ENCODE measurements around the gene PID1. TPM values are rescaled to one million over a fixed set of nuclear protein-coding genes. Genes with fewer than 3 reads are reported as not detected.

The PID1 gene
- total and polyA plus RNA-seq, 5 experiments from 2014 or later: 0.18 TPM; not detected in 4

GRCh38 chr2:229109195-229109594, 161.9 kb downstream of the PID1 start:
- POLR2A ChIA-PET: no interaction called here
- Mint-ChIP-seq H3K36me3 (no peaks in the 10 kb centered on the region), H3K27ac (no peak overlapping the region), H3K27me3 (no peaks in the 10 kb centered on the region), H3K4me1 (no peaks in the 10 kb centered on the region), H3K4me3 (no peak overlapping the region), H3K9me3 (peaks cover 0 to 17% (median 0%) of the 10 kb centered on the region in 9 donors)
- no peak for ATAC-seq
- DNase-seq: no peak

GRCh38 chr2:229107601-229108000, 163.5 kb downstream of the PID1 start:
- ATAC-seq: no peak
- Mint-ChIP-seq H3K36me3 (no peaks in the 10 kb centered on the region), H3K27ac (no peak overlapping the region), H3K4me3 (no peak overlapping the region), H3K4me1 (no peaks in the 10 kb centered on the region), H3K27me3 (peaks cover 0 to 2% (median 0%) of the 10 kb centered on the region in 5 donors), H3K9me3 (peaks cover 0 to 12% (median 4%) of the 10 kb centered on the region in 9 donors)
- POLR2A ChIA-PET: no interaction called here
- DNase-seq: no peak

- Mint-ChIP-seq H3K4me1 (no peaks in the 10 kb centered on the region), H3K27ac (no peak overlapping the region), H3K27me3 (peaks cover 0 to 2% (median 0%) of the 10 kb centered on the region in 5 donors), H3K9me3 (peaks cover 0 to 12% (median 3%) of the 10 kb centered on the region in 9 donors), H3K4me3 (no peak overlapping the region), H3K36me3 (no peaks in the 10 kb centered on the region)
- no peak for DNase-seq
- POLR2A ChIA-PET: no interaction called here
- no peak for ATAC-seq
These were observed 166.1 kb downstream of the PID1 start for GRCh38 chr2:229104974-229105387.

GRCh38 chr2:229104025-229104424, 167.1 kb downstream of the PID1 start:
- no peak overlapping the region for H3K27ac Mint-ChIP-seq
- POLR2A ChIA-PET: no interaction called here
- H3K9me3 Mint-ChIP-seq: peaks cover 0 to 12% (median 3%) of the 10 kb centered on the region in 9 donors
- no peak overlapping the region for H3K4me3 Mint-ChIP-seq
- ATAC-seq (no peak), DNase-seq (no peak)
- H3K27me3 Mint-ChIP-seq: peaks cover 0 to 2% (median 0%) of the 10 kb centered on the region in 5 donors
- H3K36me3 Mint-ChIP-seq: no peaks in the 10 kb centered on the region
- no peaks in the 10 kb centered on the region for H3K4me1 Mint-ChIP-seq

- POLR2A ChIA-PET: no interaction called here
These were observed 169.8 kb downstream of the PID1 start for GRCh38 chr2:229101314-229101713.

GRCh38 chr2:229099231-229099630, 171.9 kb downstream of the PID1 start:
- peaks cover 0 to 8% (median 3%) of the 10 kb centered on the region in 9 donors for H3K9me3 Mint-ChIP-seq
- H3K27me3 Mint-ChIP-seq: peaks cover 0 to 6% (median 0%) of the 10 kb centered on the region in 5 donors
- no peaks in the 10 kb centered on the region for H3K4me1 Mint-ChIP-seq

More at GRCh38 chr2:229101314-229101713, 169.8 kb downstream of the PID1 start:
- H3K27ac Mint-ChIP-seq: no peak overlapping the region
- no peaks in the 10 kb centered on the region for H3K36me3 Mint-ChIP-seq
- H3K4me1 Mint-ChIP-seq: no peaks in the 10 kb centered on the region
- no peak overlapping the region for H3K4me3 Mint-ChIP-seq
- DNase-seq (no peak), ATAC-seq (no peak)
- H3K27me3 Mint-ChIP-seq: peaks cover 0 to 2% (median 0%) of the 10 kb centered on the region in 5 donors
- peaks cover 0 to 6% (median 3%) of the 10 kb centered on the region in 9 donors for H3K9me3 Mint-ChIP-seq

GRCh38 chr2:229098801-229099200, 172.3 kb downstream of the PID1 start:
- DNase-seq (no peak), ATAC-seq (no peak)
- Mint-ChIP-seq H3K36me3 (no peaks in the 10 kb centered on the region), H3K27ac (no peak overlapping the region), H3K27me3 (peaks cover 0 to 6% (median 0%) of the 10 kb centered on the region in 5 donors), H3K4me1 (no peaks in the 10 kb centered on the region), H3K4me3 (no peak overlapping the region), H3K9me3 (peaks cover 0 to 9% (median 4%) of the 10 kb centered on the region in 9 donors)
- POLR2A ChIA-PET: no interaction called here

More at GRCh38 chr2:229099231-229099630, 171.9 kb downstream of the PID1 start:
- H3K36me3 Mint-ChIP-seq: no peaks in the 10 kb centered on the region
- POLR2A ChIA-PET: no interaction called here
- no peak for ATAC-seq
- DNase-seq: no peak
- H3K27ac Mint-ChIP-seq: no peak overlapping the region
- no peak overlapping the region for H3K4me3 Mint-ChIP-seq

- Mint-ChIP-seq H3K36me3 (no peaks in the 10 kb centered on the region), H3K27ac (no peak overlapping the region), H3K27me3 (peaks cover 0 to 4% (median 0%) of the 10 kb centered on the region in 5 donors), H3K4me3 (no peak overlapping the region), H3K9me3 (peaks cover 0 to 13% (median 5%) of the 10 kb centered on the region in 9 donors), H3K4me1 (no peaks in the 10 kb centered on the region)
- DNase-seq (no peak), ATAC-seq (no peak)
- POLR2A ChIA-PET: no interaction called here
These were observed 174.5 kb downstream of the PID1 start for GRCh38 chr2:229096409-229097066.

- ATAC-seq: no peak
- H3K4me1 Mint-ChIP-seq: no peaks in the 10 kb centered on the region
- no peak overlapping the region for H3K27ac Mint-ChIP-seq
These were observed 175.6 kb downstream of the PID1 start for GRCh38 chr2:229095472-229095871.

GRCh38 chr2:229090225-229090624, 180.9 kb downstream of the PID1 start:
- H3K4me1 Mint-ChIP-seq: no peaks in the 10 kb centered on the region
- H3K4me3 Mint-ChIP-seq: no peak overlapping the region
- no peak for DNase-seq
- POLR2A ChIA-PET: no interaction called here
- no peaks in the 10 kb centered on the region for H3K36me3 Mint-ChIP-seq
- H3K27ac Mint-ChIP-seq: no peak overlapping the region
- H3K9me3 Mint-ChIP-seq: peaks cover 0 to 13% (median 3%) of the 10 kb centered on the region in 9 donors
- peaks cover 0 to 4% (median 0%) of the 10 kb centered on the region in 5 donors for H3K27me3 Mint-ChIP-seq
- no peak for ATAC-seq

More at GRCh38 chr2:229095472-229095871, 175.6 kb downstream of the PID1 start:
- peaks cover 0 to 4% (median 0%) of the 10 kb centered on the region in 5 donors for H3K27me3 Mint-ChIP-seq
- H3K4me3 Mint-ChIP-seq: no peak overlapping the region
- no peak for DNase-seq
- POLR2A ChIA-PET: no interaction called here
- peaks cover 0 to 13% (median 4%) of the 10 kb centered on the region in 9 donors for H3K9me3 Mint-ChIP-seq
- H3K36me3 Mint-ChIP-seq: no peaks in the 10 kb centered on the region

- DNase-seq (no peak), ATAC-seq (no peak)
- Mint-ChIP-seq H3K27me3 (peaks cover 0 to 2% (median 0%) of the 10 kb centered on the region in 5 donors), H3K9me3 (peaks cover 0 to 13% (median 3%) of the 10 kb centered on the region in 9 donors), H3K4me3 (no peak overlapping the region), H3K4me1 (no peaks in the 10 kb centered on the region), H3K36me3 (no peaks in the 10 kb centered on the region), H3K27ac (no peak overlapping the region)
- POLR2A ChIA-PET: no interaction called here
These were observed 181.3 kb downstream of the PID1 start for GRCh38 chr2:229089776-229090175.

- ATAC-seq: no peak
- H3K27ac Mint-ChIP-seq: no peak overlapping the region
These were observed 182.0 kb downstream of the PID1 start for GRCh38 chr2:229088966-229089700.

GRCh38 chr2:229088517-229088913, 182.6 kb downstream of the PID1 start:
- no peak for ATAC-seq
- POLR2A ChIA-PET: no interaction called here
- peaks cover 0 to 9% (median 3%) of the 10 kb centered on the region in 9 donors for H3K9me3 Mint-ChIP-seq

More at GRCh38 chr2:229088966-229089700, 182.0 kb downstream of the PID1 start:
- Mint-ChIP-seq H3K9me3 (peaks cover 0 to 11% (median 3%) of the 10 kb centered on the region in 9 donors), H3K27me3 (no peaks in the 10 kb centered on the region), H3K4me1 (no peaks in the 10 kb centered on the region), H3K36me3 (no peaks in the 10 kb centered on the region), H3K4me3 (no peak overlapping the region)
- DNase-seq: no peak
- POLR2A ChIA-PET: no interaction called here

More at GRCh38 chr2:229088517-229088913, 182.6 kb downstream of the PID1 start:
- Mint-ChIP-seq H3K27ac (no peak overlapping the region), H3K36me3 (no peaks in the 10 kb centered on the region), H3K27me3 (no peaks in the 10 kb centered on the region), H3K4me3 (no peak overlapping the region), H3K4me1 (no peaks in the 10 kb centered on the region)
- DNase-seq: no peak
